Left ventricle myocardium inferior (tissue), 1 donor: ENCODE measurements around the gene RHBDF2. TPM values are rescaled to one million over a fixed set of nuclear protein-coding genes. Genes with fewer than 3 reads are reported as not detected.

Experiments
- DNase-seq: peaks from one replicate; pipeline ENCODE4 v3.0.0-alpha.2; 2020
- H3K27ac ChIP-seq: fragments of 200-600 bp; replicated peaks from 2 replicates; pipeline ENCODE4 v1.8.0; 2021
- H3K27me3 ChIP-seq: fragments of 200-600 bp; 2 replicates; pipeline ENCODE4 v1.8.0; 2021; ENCODE audit warnings: low read depth
- H3K36me3 ChIP-seq: fragments of 200-600 bp; 2 replicates; pipeline ENCODE4 v1.8.0; 2021
- H3K4me1 ChIP-seq: fragments of 200-600 bp; 2 replicates; pipeline ENCODE4 v1.8.0; 2021
- H3K4me3 ChIP-seq: fragments of 200-600 bp; 2 replicates; pipeline ENCODE4 v1.8.0; 2021; ENCODE audit warnings: mild to moderate bottlenecking, moderate library complexity
- H3K9me3 ChIP-seq: fragments of 200-600 bp; replicated peaks from 2 replicates; pipeline ENCODE4 v1.8.0; 2021
- intact Hi-C: fragments of 100-400 bp; cut with micrococcal nuclease; formaldehyde crosslinking; loops from one replicate; pipeline ENCODE4 v1.11.0; 2022
- total RNA-seq: library from RNA; stranded (reverse); fragmentation: NEBNext Ultra II Directional; extraction: Animal tissue kit (Norgen Biotek cat#: 25700); gene quantifications from one replicate; pipeline ENCODE4 v1.2.1, GENCODE V29; 2021
- TF ChIP-seq, protein P1 (sequence below): fragments of 200-600 bp; IDR thresholded peaks from 2 replicates; pipeline ENCODE4 v1.8.0; 2021; ENCODE audit warnings: antibody characterized with exemption, mild to moderate bottlenecking, borderline replicate concordance
- donor health status: DM: no; HTN: yes; CAD: no; lungs with severe emphysema.

The RHBDF2 gene
- total RNA-seq, 1 donor from 2014 or later, result 13.8 TPM

DNA sequence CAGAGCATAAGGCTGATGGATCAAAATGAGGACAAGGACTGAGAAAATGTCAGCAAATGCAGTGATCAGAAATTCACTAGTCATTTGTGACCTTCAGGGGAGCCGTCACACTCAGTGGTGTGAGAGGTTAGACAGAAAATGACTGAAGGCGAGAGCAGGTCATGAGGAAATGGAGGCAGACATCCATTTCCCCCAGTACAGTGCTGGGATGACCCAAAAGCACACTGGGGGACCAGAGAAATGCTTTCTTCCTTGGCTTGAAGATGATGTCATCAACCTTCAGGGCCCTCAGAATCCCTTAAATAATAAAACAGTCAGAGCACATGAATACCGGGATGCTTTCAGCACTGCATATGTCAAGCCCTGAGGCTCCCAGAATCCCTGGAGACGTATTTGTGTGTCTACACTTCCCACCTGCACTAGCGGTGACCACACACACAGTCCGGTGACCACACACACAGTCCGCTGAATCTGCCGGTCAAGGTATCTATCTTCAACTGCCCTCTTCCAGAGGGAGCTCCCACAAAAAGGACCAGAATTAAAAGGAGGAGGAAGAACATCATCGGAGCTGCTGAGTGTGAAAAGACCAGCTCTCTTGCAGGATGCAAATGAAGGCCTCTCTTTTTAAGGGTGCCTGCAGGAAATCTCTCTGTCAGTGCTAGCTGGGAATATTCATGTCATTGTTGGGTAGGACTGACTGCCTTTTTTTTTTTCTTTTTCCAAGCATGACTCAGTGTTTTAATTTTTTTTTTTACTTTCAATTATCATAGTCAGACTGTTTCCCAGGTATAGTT lies 56.5 kb downstream of the RHBDF2 start:
- Histone ChIP-seq H3K27ac (peak overlapping the region; percentile 94), H3K27me3 (no peaks in the 10 kb centered on the region), H3K36me3 (no peaks in the 10 kb centered on the region), H3K9me3 (no peaks in the 10 kb centered on the region), H3K4me1 (peaks cover 100% of the 10 kb centered on the region), H3K4me3 (no peak overlapping the region)
- intact Hi-C loops, result no loop called here
- TF ChIP-seq, protein P1, sequence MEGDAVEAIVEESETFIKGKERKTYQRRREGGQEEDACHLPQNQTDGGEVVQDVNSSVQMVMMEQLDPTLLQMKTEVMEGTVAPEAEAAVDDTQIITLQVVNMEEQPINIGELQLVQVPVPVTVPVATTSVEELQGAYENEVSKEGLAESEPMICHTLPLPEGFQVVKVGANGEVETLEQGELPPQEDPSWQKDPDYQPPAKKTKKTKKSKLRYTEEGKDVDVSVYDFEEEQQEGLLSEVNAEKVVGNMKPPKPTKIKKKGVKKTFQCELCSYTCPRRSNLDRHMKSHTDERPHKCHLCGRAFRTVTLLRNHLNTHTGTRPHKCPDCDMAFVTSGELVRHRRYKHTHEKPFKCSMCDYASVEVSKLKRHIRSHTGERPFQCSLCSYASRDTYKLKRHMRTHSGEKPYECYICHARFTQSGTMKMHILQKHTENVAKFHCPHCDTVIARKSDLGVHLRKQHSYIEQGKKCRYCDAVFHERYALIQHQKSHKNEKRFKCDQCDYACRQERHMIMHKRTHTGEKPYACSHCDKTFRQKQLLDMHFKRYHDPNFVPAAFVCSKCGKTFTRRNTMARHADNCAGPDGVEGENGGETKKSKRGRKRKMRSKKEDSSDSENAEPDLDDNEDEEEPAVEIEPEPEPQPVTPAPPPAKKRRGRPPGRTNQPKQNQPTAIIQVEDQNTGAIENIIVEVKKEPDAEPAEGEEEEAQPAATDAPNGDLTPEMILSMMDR, result no peak
- DNase-seq, result no peak

DNA sequence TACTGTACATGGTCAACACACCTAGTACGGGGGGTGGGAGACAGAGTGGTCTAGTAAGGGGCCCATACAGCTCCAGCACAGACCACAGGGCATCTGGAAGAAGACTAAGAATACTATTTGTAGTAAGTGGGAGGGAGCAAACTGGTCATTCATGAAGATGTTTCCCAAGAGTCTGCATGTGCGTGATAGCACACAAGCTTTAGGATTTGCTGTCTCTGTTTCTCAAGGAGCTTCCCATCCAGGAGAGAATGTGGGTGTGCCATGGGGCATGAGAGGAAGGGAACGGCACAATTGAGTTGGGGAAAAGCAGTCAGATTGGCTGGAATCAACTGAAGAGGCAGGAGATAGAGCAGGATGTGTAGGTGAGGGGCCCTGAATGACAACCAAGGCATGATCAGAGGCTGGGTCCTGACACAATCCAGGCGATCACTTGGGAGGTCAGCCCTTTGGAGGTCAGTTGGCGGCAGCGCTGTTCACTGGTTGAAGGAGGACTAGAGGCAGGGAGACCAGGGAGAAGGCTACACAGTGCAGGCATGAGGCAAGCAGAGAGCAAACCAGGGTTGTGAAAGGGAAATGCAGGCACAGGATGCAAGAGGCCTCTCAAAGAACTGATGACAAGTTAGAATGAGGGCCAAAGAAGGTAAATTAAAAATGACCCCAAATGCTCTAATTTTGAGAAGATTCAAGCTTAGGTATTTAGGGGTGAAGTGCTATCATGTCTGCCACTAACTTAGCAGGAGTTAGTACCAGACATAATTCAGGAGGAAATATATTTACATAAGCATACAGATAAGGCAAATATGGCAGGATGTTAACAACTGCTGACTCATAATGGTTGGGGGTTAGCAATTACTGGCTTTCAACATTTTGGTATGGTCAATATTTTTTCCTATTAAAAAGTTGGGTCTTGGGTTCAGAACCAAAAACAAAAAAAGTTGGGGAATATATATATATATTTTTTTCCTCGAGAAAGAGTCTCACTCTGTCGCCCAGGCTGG lies 58.6 kb downstream of the RHBDF2 start:
- H3K4me1 ChIP-seq, result peaks cover 100% of the 10 kb centered on the region
- TF ChIP-seq, protein P1, result no peak
- intact Hi-C loops, result no loop called here
- no peaks in the 10 kb centered on the region for H3K36me3 ChIP-seq
- DNase-seq, result no peak
- H3K4me3 ChIP-seq, result no peak overlapping the region
- H3K27me3 ChIP-seq, result no peaks in the 10 kb centered on the region
- no peaks in the 10 kb centered on the region for H3K9me3 ChIP-seq
- peak overlapping the region; percentile 11 for H3K27ac ChIP-seq

DNA sequence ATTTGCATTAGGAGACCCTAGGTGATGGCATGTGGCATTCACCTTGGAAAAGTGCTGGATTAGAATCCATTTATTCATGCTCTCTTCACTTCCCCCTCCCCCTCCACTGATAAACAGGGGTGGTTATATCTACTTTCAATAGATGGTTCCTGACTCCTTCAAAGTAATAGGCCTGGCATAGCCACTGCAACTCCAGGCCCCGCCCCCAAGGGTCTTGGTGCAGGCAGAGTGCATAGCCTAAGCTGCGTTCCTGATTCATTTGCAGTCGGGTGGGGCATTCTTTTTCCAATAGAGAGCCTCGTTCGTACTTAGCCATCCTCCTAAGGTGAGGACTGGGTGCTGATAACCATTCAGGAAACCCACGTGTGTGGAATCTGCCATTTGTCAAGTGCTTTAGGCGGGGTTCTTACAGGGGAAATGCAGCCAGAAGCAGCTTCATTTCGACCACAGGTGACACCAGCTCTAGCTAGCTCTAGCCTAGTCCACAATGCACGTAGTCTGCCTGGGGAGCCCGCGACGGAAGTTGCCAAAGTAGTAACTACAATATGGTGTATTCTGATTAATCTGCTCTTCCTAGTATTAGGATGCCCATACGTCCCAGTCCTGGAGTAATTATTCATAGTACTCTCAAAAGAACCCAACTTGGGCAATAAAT lies 59.4 kb downstream of the RHBDF2 start:
- TF ChIP-seq, protein P1, result no peak
- H3K4me3 ChIP-seq, result no peak overlapping the region
- no peak overlapping the region for H3K27ac ChIP-seq
- intact Hi-C loops, result no loop called here
- H3K27me3 ChIP-seq, result no peaks in the 10 kb centered on the region
- DNase-seq, result no peak
- H3K9me3 ChIP-seq, result no peaks in the 10 kb centered on the region
- H3K4me1 ChIP-seq, result peaks cover 98% of the 10 kb centered on the region
- no peaks in the 10 kb centered on the region for H3K36me3 ChIP-seq

DNA sequence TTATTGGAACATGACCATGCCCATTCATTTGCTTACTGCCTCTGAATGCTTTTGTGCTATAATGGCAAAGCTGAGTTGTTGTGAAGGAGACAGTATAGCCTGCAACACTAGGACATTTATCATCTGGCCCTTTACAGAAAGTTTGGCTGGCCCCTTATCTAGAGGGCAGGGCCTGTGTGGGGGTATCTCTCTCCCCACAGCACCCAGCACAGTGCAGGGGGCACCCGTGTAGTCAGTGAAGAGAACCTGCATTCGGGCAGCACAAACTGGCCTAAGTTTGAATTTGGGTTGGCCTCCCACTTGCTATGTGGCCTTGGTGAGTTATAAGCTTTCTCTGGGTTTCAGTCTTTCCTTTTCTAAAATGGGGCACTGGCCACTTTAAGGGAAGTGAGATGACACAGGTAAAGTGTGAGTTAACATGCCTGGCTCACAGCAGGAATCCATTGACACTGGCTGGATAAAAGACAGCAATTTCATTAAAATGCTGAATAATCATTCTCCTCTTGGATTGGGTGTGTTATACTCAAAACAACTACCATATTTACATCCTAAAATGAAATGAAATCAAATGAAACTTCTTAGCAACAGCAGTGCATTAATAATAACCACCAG lies 60.4 kb downstream of the RHBDF2 start:
- H3K27me3 ChIP-seq, result no peaks in the 10 kb centered on the region
- TF ChIP-seq, protein P1, result no peak
- intact Hi-C loops, result no loop called here
- H3K36me3 ChIP-seq, result no peaks in the 10 kb centered on the region
- no peak overlapping the region for H3K4me3 ChIP-seq
- peaks cover 98% of the 10 kb centered on the region for H3K4me1 ChIP-seq
- no peak overlapping the region for H3K27ac ChIP-seq
- no peaks in the 10 kb centered on the region for H3K9me3 ChIP-seq
- no peak for DNase-seq
